SK-N-SH (cell line): ENCODE data around the gene IFNL2. TPM values are rescaled to one million over a fixed set of nuclear protein-coding genes. Genes with fewer than 3 reads are reported as not detected.

ENCODE experiments used
- CTCF ChIA-PET: fragments of 300-600, 350-600 bp; formaldehyde crosslinking; extraction: SDS; loops from one replicate; lab custom pipeline; 2021; lab: Yijun Ruan, JAX
- POLR2A ChIA-PET: fragments of 350-600 bp; sonication (Branson Sonifier 250); formaldehyde crosslinking; extraction: SDS; loops from one replicate; lab custom pipeline; 2020; ENCODE audit warnings: antibody characterized with exemption, inconsistent platforms; lab: Yijun Ruan, JAX
- DNase-seq: peaks from one replicate; pipeline ENCODE4 v3.0.0; 2012
- H2AFZ ChIP-seq: fragments of 200-600 bp; sonication (generic); 2 replicates; pipeline ENCODE4 v1.8.1; 2016; ENCODE audit warnings: antibody characterized with exemption, mild to moderate bottlenecking, low read depth
- H3F3A ChIP-seq: fragments of 200-600 bp; sonication (generic); replicated peaks from 2 replicates; pipeline ENCODE3; 2016; ENCODE audit warnings: antibody characterized with exemption, mild to moderate bottlenecking; ENCODE audit not compliant: insufficient read depth
- H3K27ac ChIP-seq, 2 experiments: fragments of 200-500 bp in 1 of 2; fragments of 200-600 bp in 1 of 2; sonication (Bioruptor generic) in 1 of 2; sonication (generic), shearing (Covaris generic) in 1 of 2; 2 replicates each; pipeline versions ENCODE4 v1.5.1 to v1.6.1; 2014 to 2016; ENCODE audit warnings: low read depth in 2 of 2, inconsistent platforms in 1 of 2, low read length in 1 of 2, mild to moderate bottlenecking in 1 of 2, mixed read lengths in 1 of 2
- H3K27me3 ChIP-seq: fragments of 200-600 bp; sonication (generic), shearing (Covaris generic); 2 replicates; pipeline ENCODE4 v1.6.1; 2016; ENCODE audit warnings: mixed run types; ENCODE audit not compliant: insufficient read depth
- H3K36me3 ChIP-seq, 2 experiments: fragments of 200-500 bp in 1 of 2; fragments of 200-600 bp in 1 of 2; sonication (Bioruptor generic) in 1 of 2; sonication (generic) in 1 of 2; replicated peaks in 1 of 2; 2 replicates each; pipeline versions ENCODE3 to v1.5.1; 2014 to 2016; ENCODE audit warnings: low read length in 1 of 2, mild to moderate bottlenecking in 1 of 2; ENCODE audit not compliant: insufficient read depth in 2 of 2, control insufficient read depth in 1 of 2
- H3K4me1 ChIP-seq, 2 experiments: fragments of 200-500 bp in 1 of 2; fragments of 200-600 bp in 1 of 2; sonication (Bioruptor generic) in 1 of 2; sonication (generic), shearing (Covaris generic) in 1 of 2; 2 replicates each; pipeline versions ENCODE4 v1.5.1 to v1.6.1; 2014 to 2016; ENCODE audit warnings: low read depth in 1 of 2, low read length in 1 of 2, mixed run types in 1 of 2; ENCODE audit not compliant: insufficient read depth in 2 of 2, control insufficient read depth in 1 of 2
- H3K4me2 ChIP-seq: fragments of 200-600 bp; sonication (generic), shearing (Covaris generic); 2 replicates; pipeline ENCODE4 v1.6.1; 2017; ENCODE audit warnings: mixed run types
- H3K4me3 ChIP-seq, 2 experiments: fragments of 200-500 bp in 1 of 2; fragments of 200-600 bp in 1 of 2; sonication (Bioruptor generic) in 1 of 2; sonication (generic), shearing (Covaris generic) in 1 of 2; 2 replicates each; pipeline versions ENCODE4 v1.5.1 to v1.8.1; 2014 to 2016; ENCODE audit warnings: low read depth in 2 of 2, inconsistent platforms in 1 of 2, low read length in 1 of 2, mild to moderate bottlenecking in 1 of 2, mixed read lengths in 1 of 2, moderate library complexity in 1 of 2
- H3K79me2 ChIP-seq: fragments of 200-600 bp; sonication (generic); 2 replicates; pipeline ENCODE4 v1.8.1; 2017; ENCODE audit warnings: mild to moderate bottlenecking; ENCODE audit not compliant: insufficient read depth
- H3K9ac ChIP-seq: fragments of 200-600 bp; sonication (generic); 2 replicates; pipeline ENCODE4 v1.6.1; 2017; ENCODE audit warnings: mixed run types
- H3K9me2 ChIP-seq: fragments of 200-600 bp; sonication (generic); 2 replicates; pipeline ENCODE4 v1.6.1; 2017; ENCODE audit warnings: mixed run types
- H3K9me3 ChIP-seq: fragments of 200-600 bp; sonication (generic); 2 replicates; pipeline ENCODE4 v1.6.1; 2017; ENCODE audit warnings: mixed run types, mild to moderate bottlenecking, moderate library complexity
- H4K20me1 ChIP-seq: fragments of 200-600 bp; sonication (generic); 2 replicates; pipeline ENCODE4 v1.6.1; 2017; ENCODE audit warnings: mild to moderate bottlenecking, mixed run types; ENCODE audit not compliant: insufficient read depth
- ELF1 ChIP-seq: IDR thresholded peaks from 2 replicates; pipeline ENCODE4 v1.4.0; 2012
- EZH2phosphoT487 ChIP-seq: fragments of 200-600 bp; sonication (generic); IDR thresholded peaks from 2 replicates; pipeline ENCODE4 v1.6.1; 2017; ENCODE audit warnings: low read depth, mixed run types, mild to moderate bottlenecking, antibody characterized with exemption, moderate library complexity, borderline replicate concordance
- GABPA ChIP-seq: IDR thresholded peaks from 2 replicates; pipeline ENCODE4 v1.4.0; 2012; ENCODE audit warnings: low read depth, mild to moderate bottlenecking
- MEF2A ChIP-seq: IDR thresholded peaks from 2 replicates; pipeline ENCODE4 v1.4.0; 2012; ENCODE audit warnings: low read depth, borderline replicate concordance
- MXI1 ChIP-seq: IDR thresholded peaks from 2 replicates; pipeline ENCODE4 v1.6.1; 2012; ENCODE audit warnings: mild to moderate bottlenecking, low read depth, low read length, improper control_type of control experiment
- NFIC ChIP-seq: IDR thresholded peaks from 2 replicates; pipeline ENCODE4 v1.4.0; 2012; ENCODE audit warnings: borderline replicate concordance
- NRF1 ChIP-seq: IDR thresholded peaks from 2 replicates; pipeline ENCODE4 v1.6.1; 2012; ENCODE audit warnings: low read depth, mild to moderate bottlenecking, low read length
- RAD21 ChIP-seq: IDR thresholded peaks from 2 replicates; pipeline ENCODE4 v1.6.1; 2012; ENCODE audit warnings: mild to moderate bottlenecking, low read length
- RCOR1 ChIP-seq: fragments of 150-350 bp; IDR thresholded peaks from 2 replicates; pipeline ENCODE4 v1.6.1; 2017; ENCODE audit warnings: antibody characterized with exemption, low read length
- SIN3A ChIP-seq: IDR thresholded peaks from 2 replicates; pipeline ENCODE4 v1.6.1; 2012; ENCODE audit warnings: low read depth, mild to moderate bottlenecking, low read length, moderate library complexity, borderline replicate concordance
- SMC3 ChIP-seq: IDR thresholded peaks from 2 replicates; pipeline ENCODE4 v1.6.1; 2012; ENCODE audit warnings: low read depth, low read length, improper control_type of control experiment
- TCF12 ChIP-seq: IDR thresholded peaks from 2 replicates; pipeline ENCODE4 v1.4.0; 2012
- USF1 ChIP-seq: IDR thresholded peaks from 2 replicates; pipeline ENCODE4 v1.4.0; 2012; ENCODE audit warnings: low read depth, borderline replicate concordance
- USF2 ChIP-seq: fragments of 150-350 bp; IDR thresholded peaks from 2 replicates; pipeline ENCODE4 v1.6.1; 2017; ENCODE audit warnings: antibody characterized with exemption, low read length, low read depth, borderline replicate concordance
- WGBS: methylation state at CpG from one replicate; pipeline ENCODE4 v1.1.6; 2017; ENCODE audit warnings: low lambda C conversion rate; 5-methylcytosine and 5-hydroxymethylcytosine counted together
- polyA plus RNA-seq, 3 experiments: library from polyadenylated mRNA; depleted of rRNA; stranded (reverse); fragments of >200 nt; gene quantifications; 2 replicates each; pipeline ENCODE4 v1.2.3, GENCODE V29; 2012
- TF ChIP-seq, protein P1 (sequence below): IDR thresholded peaks from 2 replicates; pipeline ENCODE4 v1.4.0; 2012; ENCODE audit warnings: low read depth
- TF ChIP-seq, protein P2 (sequence below): fragments of 200-600 bp; sonication (generic); IDR thresholded peaks from 2 replicates; pipeline ENCODE4 v1.6.1; 2017; ENCODE audit warnings: antibody characterized with exemption, mild to moderate bottlenecking, moderate library complexity
- TF ChIP-seq, protein P3 (sequence below): IDR thresholded peaks from 2 replicates; pipeline ENCODE4 v1.6.1; 2012; ENCODE audit warnings: mild to moderate bottlenecking, low read depth, low read length, moderate library complexity
- TF ChIP-seq, protein P4 (sequence below): IDR thresholded peaks from 2 replicates; pipeline ENCODE4; 2012

The IFNL2 gene
- polyA plus RNA-seq, 1 of the 3 experiments (the other 2 are of a cell fraction): not detected

DNA sequence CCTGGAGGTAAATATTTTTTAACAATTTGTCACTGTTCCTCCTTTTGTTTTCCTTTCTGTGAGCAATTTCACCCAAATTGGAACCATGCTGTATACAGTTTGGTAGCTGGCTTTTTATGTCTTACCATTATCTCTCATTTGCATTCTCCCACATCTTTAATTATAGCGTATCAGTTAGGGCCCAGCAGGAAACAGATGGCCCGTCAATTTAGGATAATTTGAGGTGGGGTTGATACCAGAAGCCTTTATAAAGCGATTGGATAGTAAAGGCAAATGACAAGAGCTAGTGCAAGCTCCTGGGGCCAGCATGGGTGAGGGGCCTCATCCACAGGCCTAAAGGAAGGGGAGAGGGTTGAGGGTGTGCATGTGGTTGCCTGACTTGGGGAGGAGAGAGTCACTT, 15.7 kb upstream of the IFNL2 start:
- Histone ChIP-seq H3K4me1 (peaks cover 0 to 3% of the 10 kb centered on the region in 2 experiments; a peak in 1 of 4 replicates), H2AFZ (no peak overlapping the region), H3K79me2 (no peaks in the 10 kb centered on the region), H3F3A (no peaks in the 10 kb centered on the region), H3K36me3 (no peaks in the 10 kb centered on the region), H3K27ac (no peak overlapping the region), H3K9me2 (no peaks in the 10 kb centered on the region), H3K27me3 (peaks cover 4% of the 10 kb centered on the region; the same call in 1 of the 2 replicates), H3K4me3 (no peak overlapping the region), H3K9ac (no peak overlapping the region), H4K20me1 (no peaks in the 10 kb centered on the region), H3K4me2 (no peak overlapping the region), H3K9me3 (no peaks in the 10 kb centered on the region)
- TF ChIP-seq USF1: no peak
- TF ChIP-seq, protein P1, sequence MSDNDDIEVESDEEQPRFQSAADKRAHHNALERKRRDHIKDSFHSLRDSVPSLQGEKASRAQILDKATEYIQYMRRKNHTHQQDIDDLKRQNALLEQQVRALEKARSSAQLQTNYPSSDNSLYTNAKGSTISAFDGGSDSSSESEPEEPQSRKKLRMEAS: no peak
- no peak for TF ChIP-seq MEF2A
- TF ChIP-seq ELF1: no peak
- TF ChIP-seq, protein P2, sequence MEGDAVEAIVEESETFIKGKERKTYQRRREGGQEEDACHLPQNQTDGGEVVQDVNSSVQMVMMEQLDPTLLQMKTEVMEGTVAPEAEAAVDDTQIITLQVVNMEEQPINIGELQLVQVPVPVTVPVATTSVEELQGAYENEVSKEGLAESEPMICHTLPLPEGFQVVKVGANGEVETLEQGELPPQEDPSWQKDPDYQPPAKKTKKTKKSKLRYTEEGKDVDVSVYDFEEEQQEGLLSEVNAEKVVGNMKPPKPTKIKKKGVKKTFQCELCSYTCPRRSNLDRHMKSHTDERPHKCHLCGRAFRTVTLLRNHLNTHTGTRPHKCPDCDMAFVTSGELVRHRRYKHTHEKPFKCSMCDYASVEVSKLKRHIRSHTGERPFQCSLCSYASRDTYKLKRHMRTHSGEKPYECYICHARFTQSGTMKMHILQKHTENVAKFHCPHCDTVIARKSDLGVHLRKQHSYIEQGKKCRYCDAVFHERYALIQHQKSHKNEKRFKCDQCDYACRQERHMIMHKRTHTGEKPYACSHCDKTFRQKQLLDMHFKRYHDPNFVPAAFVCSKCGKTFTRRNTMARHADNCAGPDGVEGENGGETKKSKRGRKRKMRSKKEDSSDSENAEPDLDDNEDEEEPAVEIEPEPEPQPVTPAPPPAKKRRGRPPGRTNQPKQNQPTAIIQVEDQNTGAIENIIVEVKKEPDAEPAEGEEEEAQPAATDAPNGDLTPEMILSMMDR: no peak
- TF ChIP-seq RCOR1: peak; percentile 54; the same call in 1 of the 2 replicates
- peak; percentile 61 for DNase-seq
- POLR2A ChIA-PET: no interaction called here
- CTCF ChIA-PET: interaction anchor here (1.1 to 1.6 kb wide), 2 partner anchors 19 to 141 kb away, joined by 3 read pairs; no protein-coding TSS in a partner anchor
- 35% methylated on average over 3 of the region's 3 CpGs for WGBS

GRCh38 chr19:39253374-39254149, 14.6 kb upstream of the IFNL2 start:
- Histone ChIP-seq H3K4me3 (no peak overlapping the region), H3F3A (no peaks in the 10 kb centered on the region), H3K9me3 (no peaks in the 10 kb centered on the region), H3K27me3 (peaks cover 4% of the 10 kb centered on the region; the same call in 1 of the 2 replicates), H3K4me2 (no peak overlapping the region), H2AFZ (no peak overlapping the region), H3K27ac (no peak overlapping the region), H3K79me2 (no peaks in the 10 kb centered on the region), H3K9me2 (no peaks in the 10 kb centered on the region), H3K4me1 (peaks cover 0 to 3% of the 10 kb centered on the region in 2 experiments; a peak in 1 of 4 replicates), H3K9ac (no peak overlapping the region), H3K36me3 (no peaks in the 10 kb centered on the region), H4K20me1 (no peaks in the 10 kb centered on the region)
- ChIA-PET POLR2A (no interaction called here), CTCF (no interaction called here)
- TF ChIP-seq EZH2phosphoT487: no peak
- TF ChIP-seq NRF1: no peak
- TF ChIP-seq RAD21: no peak
- no peak for TF ChIP-seq USF2
- no peak for TF ChIP-seq TCF12
- TF ChIP-seq MEF2A: no peak
- TF ChIP-seq, protein P3, sequence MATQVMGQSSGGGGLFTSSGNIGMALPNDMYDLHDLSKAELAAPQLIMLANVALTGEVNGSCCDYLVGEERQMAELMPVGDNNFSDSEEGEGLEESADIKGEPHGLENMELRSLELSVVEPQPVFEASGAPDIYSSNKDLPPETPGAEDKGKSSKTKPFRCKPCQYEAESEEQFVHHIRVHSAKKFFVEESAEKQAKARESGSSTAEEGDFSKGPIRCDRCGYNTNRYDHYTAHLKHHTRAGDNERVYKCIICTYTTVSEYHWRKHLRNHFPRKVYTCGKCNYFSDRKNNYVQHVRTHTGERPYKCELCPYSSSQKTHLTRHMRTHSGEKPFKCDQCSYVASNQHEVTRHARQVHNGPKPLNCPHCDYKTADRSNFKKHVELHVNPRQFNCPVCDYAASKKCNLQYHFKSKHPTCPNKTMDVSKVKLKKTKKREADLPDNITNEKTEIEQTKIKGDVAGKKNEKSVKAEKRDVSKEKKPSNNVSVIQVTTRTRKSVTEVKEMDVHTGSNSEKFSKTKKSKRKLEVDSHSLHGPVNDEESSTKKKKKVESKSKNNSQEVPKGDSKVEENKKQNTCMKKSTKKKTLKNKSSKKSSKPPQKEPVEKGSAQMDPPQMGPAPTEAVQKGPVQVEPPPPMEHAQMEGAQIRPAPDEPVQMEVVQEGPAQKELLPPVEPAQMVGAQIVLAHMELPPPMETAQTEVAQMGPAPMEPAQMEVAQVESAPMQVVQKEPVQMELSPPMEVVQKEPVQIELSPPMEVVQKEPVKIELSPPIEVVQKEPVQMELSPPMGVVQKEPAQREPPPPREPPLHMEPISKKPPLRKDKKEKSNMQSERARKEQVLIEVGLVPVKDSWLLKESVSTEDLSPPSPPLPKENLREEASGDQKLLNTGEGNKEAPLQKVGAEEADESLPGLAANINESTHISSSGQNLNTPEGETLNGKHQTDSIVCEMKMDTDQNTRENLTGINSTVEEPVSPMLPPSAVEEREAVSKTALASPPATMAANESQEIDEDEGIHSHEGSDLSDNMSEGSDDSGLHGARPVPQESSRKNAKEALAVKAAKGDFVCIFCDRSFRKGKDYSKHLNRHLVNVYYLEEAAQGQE: no peak
- no peak for TF ChIP-seq MXI1
- TF ChIP-seq NFIC: no peak
- no peak for TF ChIP-seq GABPA
- no peak for TF ChIP-seq SIN3A
- TF ChIP-seq, protein P4, sequence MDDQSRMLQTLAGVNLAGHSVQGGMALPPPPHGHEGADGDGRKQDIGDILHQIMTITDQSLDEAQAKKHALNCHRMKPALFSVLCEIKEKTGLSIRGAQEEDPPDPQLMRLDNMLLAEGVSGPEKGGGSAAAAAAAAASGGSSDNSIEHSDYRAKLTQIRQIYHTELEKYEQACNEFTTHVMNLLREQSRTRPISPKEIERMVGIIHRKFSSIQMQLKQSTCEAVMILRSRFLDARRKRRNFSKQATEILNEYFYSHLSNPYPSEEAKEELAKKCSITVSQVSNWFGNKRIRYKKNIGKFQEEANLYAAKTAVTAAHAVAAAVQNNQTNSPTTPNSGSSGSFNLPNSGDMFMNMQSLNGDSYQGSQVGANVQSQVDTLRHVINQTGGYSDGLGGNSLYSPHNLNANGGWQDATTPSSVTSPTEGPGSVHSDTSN: no peak
- no peak for TF ChIP-seq SMC3
- TF ChIP-seq, protein P1: no peak
- WGBS: 60% methylated on average over 8 of the region's 8 CpGs
- DNase-seq: no peak
